Testis (tissue), 3 donors: Measurements from ENCODE around the gene ZNF653. TPM values are rescaled to one million over a fixed set of nuclear protein-coding genes. Genes with fewer than 3 reads are reported as not detected.

Experiments used
- DNase-seq: peaks from one replicate; pipeline ENCODE4 v3.0.0-alpha.2; 2019
- H3K27ac ChIP-seq, 2 donors: fragments of 200-600 bp; sonication (generic); one replicate each; pipeline ENCODE4 v1.5.1; 2019
- H3K27me3 ChIP-seq: fragments of 200-600 bp; sonication (generic); one replicate; pipeline ENCODE4 v1.5.1; 2019
- H3K36me3 ChIP-seq: fragments of 200-600 bp; sonication (generic); one replicate; pipeline ENCODE4 v1.5.1; 2017; ENCODE audit warnings: low read depth; ENCODE audit errors: missing control alignments
- H3K4me1 ChIP-seq: fragments of 200-600 bp; sonication (generic); one replicate; pipeline ENCODE4 v1.5.1; 2019
- H3K4me3 ChIP-seq, 2 donors: fragments of 200-600 bp; sonication (generic); one replicate each; pipeline ENCODE4 v1.5.1; 2017 to 2019
- H3K9me3 ChIP-seq: fragments of 200-600 bp; sonication (generic); one replicate; pipeline ENCODE4 v1.5.1; 2017
- CTCF ChIP-seq, 3 experiments: fragments of 450-650 bp in 2 of 3; fragments of 200-600 bp in 1 of 3; sonication (generic) in 1 of 3; IDR thresholded peaks; one replicate each; pipeline ENCODE4 v1.5.1; 2016 to 2019; ENCODE audit warnings: antibody characterized with exemption in 3 of 3, mild to moderate bottlenecking in 2 of 3, moderate library complexity in 1 of 3
- POLR2A ChIP-seq: fragments of 450-650 bp; IDR thresholded peaks from one replicate; pipeline ENCODE4 v1.6.1; 2017; ENCODE audit warnings: antibody characterized with exemption, mild to moderate bottlenecking, moderate library complexity
- WGBS, 2 donors: methylation state at CpG; one replicate each; pipeline ENCODE4 v1.1.5; 2018; 5-methylcytosine and 5-hydroxymethylcytosine counted together
- intact Hi-C: fragments of 100-400 bp; cut with DNase I; formaldehyde crosslinking; loops from one replicate; pipeline ENCODE4 v1.15.1; 2023; ENCODE audit warnings: low total_unique reads
- polyA plus RNA-seq: library from polyadenylated mRNA; stranded (reverse); fragments of 350-450 nt; fragmentation: Illumina TruSeq; extraction: RNeasy Lipid Tissue Mini Kit (QIAGEN cat#74804); gene quantifications from one replicate; pipeline ENCODE4 v1.2.3, GENCODE V29; 2014; ENCODE audit warnings: low read depth, low replicate concordance; ENCODE audit not compliant: insufficient read depth
- total RNA-seq, 2 donors: library from RNA; depleted of rRNA; stranded (reverse); fragments of >200 nt; gene quantifications; one replicate each; pipeline ENCODE4 v1.2.3, GENCODE V29; 2016

ZNF653 gene
- total and polyA plus RNA-seq, 3 donors from 2014 or later: 36.8 to 53.3 (median 45.9) TPM

GRCh38 chr19:11453468-11454341 is 51.9 kb downstream of the ZNF653 start:
- Histone ChIP-seq H3K27ac (no peak overlapping the region), H3K36me3 (no peaks in the 10 kb centered on the region), H3K27me3 (no peaks in the 10 kb centered on the region), H3K9me3 (no peaks in the 10 kb centered on the region), H3K4me1 (no peaks in the 10 kb centered on the region), H3K4me3 (no peak overlapping the region)
- no peak for DNase-seq
- 65 to 69% methylated on average over 24 to 27 of the region's 27 CpGs for WGBS, 2 donors
- intact Hi-C loops: no loop called here
- TF ChIP-seq CTCF (IDR thresholded peaks at IDR 0.05) (peak in 1 of 3 experiments; percentile 34), POLR2A (no peak)

- no peak for TF ChIP-seq CTCF (IDR thresholded peaks at IDR 0.05)
- no peak for TF ChIP-seq POLR2A
- intact Hi-C loops: no loop called here
- DNase-seq: no peak
- no peak overlapping the region for H3K4me3 ChIP-seq
- 71 to 78% methylated on average over 22 to 32 of the region's 33 CpGs for WGBS, 2 donors
- no peaks in the 10 kb centered on the region for H3K9me3 ChIP-seq
- H3K27ac ChIP-seq: no peak overlapping the region
- H3K27me3 ChIP-seq: no peaks in the 10 kb centered on the region
- no peaks in the 10 kb centered on the region for H3K36me3 ChIP-seq
- H3K4me1 ChIP-seq: no peaks in the 10 kb centered on the region
Observed at GRCh38 chr19:11452620-11453310, 52.9 kb downstream of the ZNF653 start.

- intact Hi-C loops: no loop called here
- no peak overlapping the region for H3K4me3 ChIP-seq
- TF ChIP-seq POLR2A: no peak
- no peaks in the 10 kb centered on the region for H3K36me3 ChIP-seq
- H3K4me1 ChIP-seq: no peaks in the 10 kb centered on the region
- no peaks in the 10 kb centered on the region for H3K27me3 ChIP-seq
- no peak for DNase-seq
- 34 to 38% methylated on average over 25 of the region's 25 CpGs for WGBS, 2 donors
- peak overlapping the region in 1 of 2 donors; percentile 25 for H3K27ac ChIP-seq
- H3K9me3 ChIP-seq: no peaks in the 10 kb centered on the region
Observed at GRCh38 chr19:11451871-11452619, 53.6 kb downstream of the ZNF653 start.

- 40 to 44% methylated on average over 8 to 13 of the region's 13 CpGs for WGBS, 2 donors
- Histone ChIP-seq H3K27ac (peak overlapping the region in 1 of 2 donors; percentile 25), H3K36me3 (no peaks in the 10 kb centered on the region), H3K4me1 (no peaks in the 10 kb centered on the region), H3K9me3 (no peaks in the 10 kb centered on the region), H3K4me3 (no peak overlapping the region), H3K27me3 (no peaks in the 10 kb centered on the region)
- TF ChIP-seq CTCF (IDR thresholded peaks at IDR 0.05): no peak
- no peak for TF ChIP-seq POLR2A
- no peak for DNase-seq
- intact Hi-C loops: no loop called here
Observed at GRCh38 chr19:11451327-11451870, 54.2 kb downstream of the ZNF653 start.
